H9 (cell line): ENCODE data around the gene MTA3. TPM values are rescaled to one million over a fixed set of nuclear protein-coding genes. Genes with fewer than 3 reads are reported as not detected.

Experiments
- DNase-seq: peaks from one replicate; pipeline ENCODE4 v3.0.0-alpha.2; 2017
- H2AFZ ChIP-seq: one replicate; pipeline ENCODE4 v1.6.1; 2013; ENCODE audit warnings: mild to moderate bottlenecking, low read length, control low read depth, moderate library complexity
- H2AK5ac ChIP-seq: 2 replicates; pipeline ENCODE4 v1.6.1; 2013; ENCODE audit warnings: low read length, control low read depth, mixed read lengths; ENCODE audit not compliant: insufficient read length
- H2BK120ac ChIP-seq: one replicate; pipeline ENCODE4 v1.6.1; 2013; ENCODE audit warnings: low read depth, mild to moderate bottlenecking, low read length, control low read depth, inconsistent platforms; ENCODE audit not compliant: poor library complexity, severe bottlenecking
- H2BK12ac ChIP-seq: 2 replicates; pipeline ENCODE4 v1.6.1; 2013; ENCODE audit warnings: low read length, control low read depth, mixed read lengths, low read depth; ENCODE audit not compliant: insufficient read length
- H2BK15ac ChIP-seq: 2 replicates; pipeline ENCODE4 v1.6.1; 2013; ENCODE audit warnings: low read depth, low read length, control low read depth
- H2BK20ac ChIP-seq: one replicate; pipeline ENCODE4 v1.6.1; 2013; ENCODE audit warnings: low read depth, mild to moderate bottlenecking, low read length, control low read depth, inconsistent platforms; ENCODE audit not compliant: poor library complexity, severe bottlenecking
- H2BK5ac ChIP-seq: 2 replicates; pipeline ENCODE4 v1.6.1; 2013; ENCODE audit warnings: low read length, control low read depth, mixed read lengths; ENCODE audit not compliant: insufficient read length
- H3K14ac ChIP-seq: 2 replicates; pipeline ENCODE4 v1.6.1; 2013; ENCODE audit warnings: low read length, control low read depth; ENCODE audit not compliant: insufficient read depth
- H3K18ac ChIP-seq: 2 replicates; pipeline ENCODE4 v1.6.1; 2013; ENCODE audit warnings: low read depth, mild to moderate bottlenecking, mixed read lengths, low read length, control low read depth; ENCODE audit not compliant: insufficient read length
- H3K23ac ChIP-seq: 2 replicates; pipeline ENCODE4 v1.6.1; 2013; ENCODE audit warnings: low read length, control low read depth, mixed read lengths, low read depth; ENCODE audit not compliant: insufficient read length
- H3K23me2 ChIP-seq: 2 replicates; pipeline ENCODE4 v1.6.1; 2013; ENCODE audit warnings: low read depth, mild to moderate bottlenecking, mixed read lengths, low read length, control low read depth; ENCODE audit not compliant: insufficient read length, poor library complexity, severe bottlenecking
- H3K27ac ChIP-seq: 2 replicates; pipeline ENCODE4 v1.5.1; 2013; ENCODE audit warnings: low read length, control low read depth, mixed read lengths, low read depth; ENCODE audit not compliant: insufficient read length
- H3K27me3 ChIP-seq: 2 replicates; pipeline ENCODE4 v1.6.1; 2013; ENCODE audit warnings: low read length, control low read depth, inconsistent platforms; ENCODE audit not compliant: insufficient read depth
- H3K4ac ChIP-seq: 2 replicates; pipeline ENCODE4 v1.6.1; 2013; ENCODE audit warnings: low read depth, mild to moderate bottlenecking, control low read depth, inconsistent platforms, low read length, moderate library complexity
- H3K4me1 ChIP-seq: 2 replicates; pipeline ENCODE4 v1.6.1; 2013; ENCODE audit warnings: low read length, control low read depth, inconsistent platforms; ENCODE audit not compliant: insufficient read depth
- H3K4me2 ChIP-seq: 2 replicates; pipeline ENCODE4 v1.6.1; 2013; ENCODE audit warnings: low read length, control low read depth, mixed read lengths; ENCODE audit not compliant: insufficient read length, insufficient read depth
- H3K56ac ChIP-seq: 2 replicates; pipeline ENCODE4 v1.6.1; 2013; ENCODE audit warnings: low read depth, mild to moderate bottlenecking, mixed read lengths, low read length, control low read depth; ENCODE audit not compliant: insufficient read length
- H3K79me1 ChIP-seq: 2 replicates; pipeline ENCODE4 v1.6.1; 2013; ENCODE audit warnings: low read depth, mild to moderate bottlenecking, moderate library complexity, low read length, control low read depth, inconsistent platforms; ENCODE audit not compliant: insufficient read depth, poor library complexity, severe bottlenecking
- H3K79me2 ChIP-seq: 2 replicates; pipeline ENCODE4 v1.6.1; 2013; ENCODE audit warnings: low read length, control low read depth, inconsistent platforms; ENCODE audit not compliant: insufficient read depth
- H3K9ac ChIP-seq: 2 replicates; pipeline ENCODE4 v1.6.1; 2013; ENCODE audit warnings: low read length, control low read depth, mixed read lengths; ENCODE audit not compliant: insufficient read length; ENCODE audit errors: extremely low read depth
- H3K9me3 ChIP-seq: one replicate; pipeline ENCODE4 v1.6.1; 2013; ENCODE audit warnings: low read depth, low read length, inconsistent platforms; ENCODE audit not compliant: control insufficient read depth
- H3T11ph ChIP-seq: one replicate; pipeline ENCODE4 v1.6.1; 2013; ENCODE audit warnings: mild to moderate bottlenecking, low read length, control low read depth, inconsistent platforms
- H4K20me1 ChIP-seq: one replicate; pipeline ENCODE4 v1.6.1; 2013; ENCODE audit not compliant: control insufficient read depth, insufficient read length, insufficient read depth
- H4K5ac ChIP-seq: 2 replicates; pipeline ENCODE4 v1.6.1; 2013; ENCODE audit warnings: low read depth, mild to moderate bottlenecking, mixed read lengths, low read length, control low read depth; ENCODE audit not compliant: insufficient read length
- H4K8ac ChIP-seq: replicated peaks from 2 replicates; pipeline ENCODE4 v1.6.1; 2013; ENCODE audit warnings: low read length, control low read depth, mixed read lengths, low read depth; ENCODE audit not compliant: insufficient read length
- H4K91ac ChIP-seq: 2 replicates; pipeline ENCODE4 v1.6.1; 2013; ENCODE audit warnings: low read depth, mild to moderate bottlenecking, moderate library complexity, mixed read lengths, low read length, control low read depth; ENCODE audit not compliant: insufficient read length
- H3K27ac Mint-ChIP-seq, 3 experiments: 2 replicates in 2 of 3; 3 replicates in 1 of 3; pipeline ENCODE4 v1.8.0; 2020 to 2021; ENCODE audit warnings: mixed read lengths in 3 of 3, mild to moderate bottlenecking in 1 of 3, moderate library complexity in 1 of 3
- H3K27me3 Mint-ChIP-seq: 2 replicates; pipeline ENCODE4 v1.8.0; 2021; ENCODE audit warnings: low read depth, mild to moderate bottlenecking, moderate library complexity, mixed read lengths
- H3K36me3 Mint-ChIP-seq, 3 experiments: 2 replicates in 2 of 3; 3 replicates in 1 of 3; pipeline ENCODE4 v1.8.0; 2020 to 2021; ENCODE audit warnings: low read depth in 3 of 3, mixed read lengths in 3 of 3; ENCODE audit not compliant: insufficient read depth in 1 of 3
- H3K4me1 Mint-ChIP-seq, 2 experiments: 2 replicates each; pipeline ENCODE4 v1.8.0; 2020; ENCODE audit warnings: mixed read lengths in 2 of 2
- H3K4me3 Mint-ChIP-seq, 2 experiments: 2 replicates in 1 of 2; 3 replicates in 1 of 2; pipeline ENCODE4 v1.8.0; 2020 to 2021; ENCODE audit warnings: mild to moderate bottlenecking in 2 of 2, mixed read lengths in 2 of 2, moderate library complexity in 1 of 2
- H3K9me3 Mint-ChIP-seq, 2 experiments: 2 replicates in 1 of 2; 3 replicates in 1 of 2; pipeline ENCODE4 v1.8.0; 2020; ENCODE audit warnings: mild to moderate bottlenecking in 2 of 2, mixed read lengths in 2 of 2, moderate library complexity in 1 of 2
- CTCF ChIP-seq: fragments of 200-600 bp; sonication (generic); conservative IDR thresholded peaks from 3 replicates; pipeline ENCODE4 v1.8.0; 2021; ENCODE audit warnings: antibody characterized with exemption, mild to moderate bottlenecking
- WGBS: extraction: QIAGEN DNeasy Blood & Tissue Kit; methylation state at CpG from one replicate; pipeline ENCODE4 v1.1.7; 2013; ENCODE audit warnings: missing lambda C conversion rate, low lambda C conversion rate, mixed read lengths; ENCODE audit not compliant: insufficient read length; ENCODE audit errors: extremely low coverage; 5-methylcytosine and 5-hydroxymethylcytosine counted together
- total RNA-seq: library from RNA; stranded (reverse); gene quantifications from 2 replicates; pipeline ENCODE4 v1.2.1, GENCODE V29; 2021

The MTA3 gene
- total RNA-seq, 1 experiment from 2014 or later = 253 TPM

DNA sequence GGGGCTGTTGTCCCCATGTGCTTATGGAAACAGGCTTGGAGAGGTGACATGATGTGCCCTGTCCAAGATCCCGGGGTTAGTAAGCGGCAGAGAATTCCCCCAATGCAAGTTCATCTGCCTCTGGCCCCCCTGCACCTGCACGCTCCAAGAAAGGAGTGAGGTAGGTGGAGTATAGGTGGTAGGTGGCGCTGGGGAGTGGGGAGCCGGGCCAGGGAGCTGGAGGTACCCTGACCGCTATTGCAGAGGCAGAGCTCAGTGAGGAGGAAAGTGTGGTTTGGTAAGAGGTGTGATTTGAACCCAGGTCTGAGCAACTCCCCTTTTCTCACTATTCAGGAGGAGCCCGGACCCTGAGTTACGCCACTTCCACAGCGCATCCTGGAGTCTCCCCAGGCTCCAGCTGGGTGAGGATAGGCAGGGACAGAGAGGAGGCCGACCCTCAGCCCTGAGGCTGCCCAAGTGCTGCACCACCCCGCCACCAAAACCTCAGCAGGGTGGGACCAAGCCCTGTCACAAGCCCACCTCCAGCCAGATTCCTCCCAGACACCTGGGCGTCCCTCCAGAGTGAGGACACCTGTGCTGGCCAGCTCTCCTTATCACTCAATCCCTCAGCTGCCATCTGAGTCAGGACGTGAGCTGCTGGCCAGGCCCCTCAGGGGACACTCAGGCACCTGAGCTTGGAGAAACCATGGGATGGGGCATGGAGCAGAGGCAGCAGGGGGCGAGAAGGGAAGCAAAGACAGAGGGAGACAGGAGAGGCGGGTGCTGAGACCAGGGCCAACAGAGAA is 218.3 kb downstream of the MTA3 start:
- Mint-ChIP-seq H3K36me3 (peaks cover 3 to 13% (median 11%) of the 10 kb centered on the region in 3 experiments), H3K27ac (no peak overlapping the region; a peak in 1 of 7 replicates)
- no CpG with 5 or more reads among the region's 15 CpGs for WGBS

More for the DNA sequence above, 218.3 kb downstream of the MTA3 start:
- Histone ChIP-seq H3K9me3 (no peaks in the 10 kb centered on the region), H4K20me1 (no peaks in the 10 kb centered on the region), H3K27me3 (peaks cover 4% of the 10 kb centered on the region; the same call in 1 of the 2 replicates), H3K14ac (no peak overlapping the region), H3K4ac (no peak overlapping the region), H3K18ac (no peak overlapping the region), H3K4me1 (no peaks in the 10 kb centered on the region), H3K56ac (no peak overlapping the region), H2BK20ac (no peak overlapping the region), H3K79me2 (no peaks in the 10 kb centered on the region), H3K23me2 (no peaks in the 10 kb centered on the region), H2AK5ac (no peak overlapping the region), H3K79me1 (no peaks in the 10 kb centered on the region), H3K9ac (no peak overlapping the region), H2BK12ac (no peak overlapping the region), H2BK5ac (no peak overlapping the region), H3T11ph (no peak overlapping the region), H2AFZ (no peak overlapping the region), H4K8ac (no peak overlapping the region), H3K23ac (no peak overlapping the region), H3K27ac (no peak overlapping the region), H2BK15ac (no peak overlapping the region), H2BK120ac (no peak overlapping the region), H4K5ac (no peak overlapping the region), H4K91ac (no peak overlapping the region), H3K4me2 (no peak overlapping the region)
- peaks cover 4 to 7% of the 10 kb centered on the region in 2 experiments; a peak in 4 of 5 replicates for H3K9me3 Mint-ChIP-seq
- peaks cover 7 to 36% of the 10 kb centered on the region in 2 experiments for H3K4me1 Mint-ChIP-seq
- no peak for DNase-seq
- peaks cover 20% of the 10 kb centered on the region for H3K27me3 Mint-ChIP-seq
- TF ChIP-seq CTCF = peak; percentile 27; the same call in 1 of the 3 replicates
- H3K4me3 Mint-ChIP-seq = no peak overlapping the region
